Smooth muscle cell (in vitro differentiated cells): ENCODE measurements around the gene COIL. TPM values are rescaled to one million over a fixed set of nuclear protein-coding genes. Genes with fewer than 3 reads are reported as not detected.

ENCODE experiments used
- DNase-seq: peaks from one replicate; lab custom pipeline; 2025; ENCODE audit not compliant: unreplicated experiment; lab: John Stamatoyannopoulos, UW
- H2AFZ ChIP-seq: fragments of 200-600 bp; sonication (generic); 2 replicates; pipeline ENCODE4 v1.6.0; 2016; ENCODE audit warnings: antibody characterized with exemption, low read depth, mild to moderate bottlenecking
- H3F3A ChIP-seq: fragments of 200-600 bp; sonication (generic); 2 replicates; pipeline ENCODE4 v1.6.0; 2017; ENCODE audit warnings: antibody characterized with exemption, low read depth
- H3K27ac ChIP-seq: fragments of 200-600 bp; sonication (generic); 2 replicates; pipeline ENCODE4 v1.5.1; 2016; ENCODE audit warnings: low read depth, mild to moderate bottlenecking
- H3K27me3 ChIP-seq: fragments of 200-600 bp; sonication (generic); 2 replicates; pipeline ENCODE4 v1.6.1; 2016; ENCODE audit warnings: low read depth, mild to moderate bottlenecking
- H3K36me3 ChIP-seq: fragments of 200-600 bp; sonication (generic); 2 replicates; pipeline ENCODE4 v1.5.1; 2016; ENCODE audit warnings: low read depth
- H3K4me1 ChIP-seq: fragments of 200-600 bp; sonication (generic); 2 replicates; pipeline ENCODE4 v1.5.1; 2016; ENCODE audit warnings: low read depth
- H3K4me2 ChIP-seq: fragments of 200-600 bp; sonication (generic); 2 replicates; pipeline ENCODE4 v1.6.0; 2016; ENCODE audit warnings: mild to moderate bottlenecking
- H3K4me3 ChIP-seq: fragments of 200-600 bp; sonication (generic); 2 replicates; pipeline ENCODE4 v1.5.1; 2016; ENCODE audit warnings: mild to moderate bottlenecking
- H3K79me2 ChIP-seq: fragments of 200-600 bp; sonication (generic); 2 replicates; pipeline ENCODE4 v1.6.0; 2016; ENCODE audit warnings: low read depth, mild to moderate bottlenecking
- H3K9ac ChIP-seq: fragments of 200-600 bp; sonication (generic); 2 replicates; pipeline ENCODE4 v1.6.0; 2016; ENCODE audit warnings: low read depth
- H3K9me3 ChIP-seq: fragments of 200-600 bp; sonication (generic); replicated peaks from 2 replicates; pipeline ENCODE4 v1.5.1; 2016; ENCODE audit warnings: low read depth
- H4K20me1 ChIP-seq: fragments of 200-600 bp; sonication (generic); 2 replicates; pipeline ENCODE4 v1.6.0; 2016; ENCODE audit warnings: low read depth
- CTCF ChIP-seq: fragments of 200-600 bp; sonication (generic); IDR thresholded peaks from 2 replicates; pipeline ENCODE4 v1.5.1; 2017; ENCODE audit warnings: borderline replicate concordance, mild to moderate bottlenecking, antibody characterized with exemption; ENCODE audit not compliant: insufficient read depth, poor library complexity, severe bottlenecking
- whole genome bisulfite sequencing: methylation state at CpG from one replicate; pipeline ENCODE4 v1.1.7; 2016; ENCODE audit warnings: low lambda C conversion rate; 5-methylcytosine and 5-hydroxymethylcytosine counted together
- polyA plus RNA-seq: library from polyadenylated mRNA; unstranded; fragments of >200 nt; fragmentation: Nextera tagmentation; extraction: Ambion mirVana; gene quantifications from 2 replicates; pipeline ENCODE4 v1.2.1, GENCODE V29; 2016
- total RNA-seq: library from RNA; depleted of rRNA; stranded (reverse); fragments of >200 nt; gene quantifications from 2 replicates; pipeline ENCODE4 v1.2.3, GENCODE V29; 2014

COIL gene
- total and polyA plus RNA-seq, 2 experiments from 2014 or later: 15.5 to 30.3 TPM

GRCh38 chr17:56925088-56925487 is 35.8 kb downstream of the COIL start:
- H3K4me1 ChIP-seq: no peaks in the 10 kb centered on the region
- H3K27ac ChIP-seq: no peak overlapping the region
- H3K4me2 ChIP-seq: no peak overlapping the region
- 87% methylated on average over 2 of the region's 2 CpGs for WGBS
- no peaks in the 10 kb centered on the region for H3F3A ChIP-seq
- TF ChIP-seq CTCF: no peak
- H3K9ac ChIP-seq: no peak overlapping the region
- no peak for DNase-seq
- H3K79me2 ChIP-seq: no peaks in the 10 kb centered on the region
- H2AFZ ChIP-seq: no peak overlapping the region
- peaks cover 4% of the 10 kb centered on the region for H3K9me3 ChIP-seq
- H4K20me1 ChIP-seq: no peaks in the 10 kb centered on the region
- H3K4me3 ChIP-seq: no peak overlapping the region
- H3K27me3 ChIP-seq: no peaks in the 10 kb centered on the region
- H3K36me3 ChIP-seq: peaks cover 4% of the 10 kb centered on the region

DNA sequence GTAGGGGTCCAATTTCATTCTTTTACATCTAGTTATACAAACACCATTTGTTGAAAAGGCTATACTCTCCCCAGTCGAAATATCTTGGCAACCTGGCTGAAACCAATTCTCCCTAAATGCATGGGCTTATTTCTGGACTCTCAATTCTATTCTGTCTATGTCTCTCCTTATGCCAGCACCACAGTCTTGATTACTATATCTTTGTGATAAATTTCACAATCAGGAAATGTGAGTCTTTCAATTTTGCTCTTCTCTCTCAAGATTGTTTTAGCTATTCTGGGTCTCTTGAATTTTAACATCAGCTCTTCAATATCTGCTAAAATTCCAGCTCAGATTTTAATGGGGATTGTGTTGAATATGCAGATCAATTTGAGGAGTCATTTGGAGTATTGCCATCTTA is 41.1 kb downstream of the COIL start:
- no peak overlapping the region for H3K4me3 ChIP-seq
- H3K79me2 ChIP-seq: no peaks in the 10 kb centered on the region
- no peak for TF ChIP-seq CTCF
- no peak overlapping the region for H3K4me2 ChIP-seq
- H3F3A ChIP-seq: no peaks in the 10 kb centered on the region
- no peak overlapping the region for H2AFZ ChIP-seq
- H3K4me1 ChIP-seq: peaks cover 1% of the 10 kb centered on the region
- H4K20me1 ChIP-seq: no peaks in the 10 kb centered on the region
- H3K27me3 ChIP-seq: no peaks in the 10 kb centered on the region
- H3K36me3 ChIP-seq: no peaks in the 10 kb centered on the region
- no peak overlapping the region for H3K27ac ChIP-seq
- no peak for DNase-seq
- H3K9me3 ChIP-seq: no peaks in the 10 kb centered on the region
- WGBS: 91% methylated on average over 1 of the region's 1 CpG
- no peak overlapping the region for H3K9ac ChIP-seq

- no peak overlapping the region for H3K4me2 ChIP-seq
- no peaks in the 10 kb centered on the region for H3K79me2 ChIP-seq
- H3K36me3 ChIP-seq: no peaks in the 10 kb centered on the region
- H3K27ac ChIP-seq: no peak overlapping the region
- no peaks in the 10 kb centered on the region for H3K27me3 ChIP-seq
- no peak for TF ChIP-seq CTCF
- no peak overlapping the region for H3K9ac ChIP-seq
- 88% methylated on average over 3 of the region's 3 CpGs for WGBS
- H3F3A ChIP-seq: no peaks in the 10 kb centered on the region
- H2AFZ ChIP-seq: no peak overlapping the region
- no peak overlapping the region for H3K4me3 ChIP-seq
- no peaks in the 10 kb centered on the region for H3K9me3 ChIP-seq
- H4K20me1 ChIP-seq: no peaks in the 10 kb centered on the region
- DNase-seq: no peak
- peaks cover 4% of the 10 kb centered on the region for H3K4me1 ChIP-seq
Measured at GRCh38 chr17:56918916-56919315, 41.9 kb downstream of the COIL start.

- Histone ChIP-seq H3K27me3 (no peaks in the 10 kb centered on the region), H3K4me1 (peaks cover 4% of the 10 kb centered on the region), H3F3A (no peaks in the 10 kb centered on the region), H2AFZ (no peak overlapping the region), H3K4me3 (no peak overlapping the region), H3K4me2 (no peak overlapping the region), H3K27ac (no peak overlapping the region), H3K36me3 (no peaks in the 10 kb centered on the region), H3K9me3 (no peaks in the 10 kb centered on the region), H3K79me2 (no peaks in the 10 kb centered on the region), H3K9ac (no peak overlapping the region), H4K20me1 (no peaks in the 10 kb centered on the region)
- no peak for DNase-seq
- WGBS: 96% methylated on average over 4 of the region's 4 CpGs
- TF ChIP-seq CTCF: no peak
Measured at GRCh38 chr17:56917559-56918296, 43.1 kb downstream of the COIL start.
